Astrocyte of the cerebellum (primary cell): ENCODE results near the gene NCSTN.
A peak's percentile ranks its signal among the peaks of the same experiment; 100 is the strongest.

Source experiments
- DNase-seq: peaks from one replicate; pipeline ENCODE4 v3.0.0-alpha.2; 2011; ENCODE audit warnings: low read depth
- H3K4me3 ChIP-seq: 2 replicates; pipeline ENCODE4 v1.5.1; 2011; ENCODE audit warnings: mild to moderate bottlenecking, low read depth, low read length, moderate library complexity
- CTCF ChIP-seq: IDR thresholded peaks from 2 replicates; pipeline ENCODE4 v1.5.1; 2012; ENCODE audit warnings: low read length, low read depth, moderate library complexity, mild to moderate bottlenecking; ENCODE audit errors: missing control alignments
- in situ Hi-C: cut with HindIII; loops from 2 replicates; pipeline ENCODE4 v1.10.0; 2017; ENCODE audit warnings: low sequenced_read_pairs

NCSTN gene

DNA sequence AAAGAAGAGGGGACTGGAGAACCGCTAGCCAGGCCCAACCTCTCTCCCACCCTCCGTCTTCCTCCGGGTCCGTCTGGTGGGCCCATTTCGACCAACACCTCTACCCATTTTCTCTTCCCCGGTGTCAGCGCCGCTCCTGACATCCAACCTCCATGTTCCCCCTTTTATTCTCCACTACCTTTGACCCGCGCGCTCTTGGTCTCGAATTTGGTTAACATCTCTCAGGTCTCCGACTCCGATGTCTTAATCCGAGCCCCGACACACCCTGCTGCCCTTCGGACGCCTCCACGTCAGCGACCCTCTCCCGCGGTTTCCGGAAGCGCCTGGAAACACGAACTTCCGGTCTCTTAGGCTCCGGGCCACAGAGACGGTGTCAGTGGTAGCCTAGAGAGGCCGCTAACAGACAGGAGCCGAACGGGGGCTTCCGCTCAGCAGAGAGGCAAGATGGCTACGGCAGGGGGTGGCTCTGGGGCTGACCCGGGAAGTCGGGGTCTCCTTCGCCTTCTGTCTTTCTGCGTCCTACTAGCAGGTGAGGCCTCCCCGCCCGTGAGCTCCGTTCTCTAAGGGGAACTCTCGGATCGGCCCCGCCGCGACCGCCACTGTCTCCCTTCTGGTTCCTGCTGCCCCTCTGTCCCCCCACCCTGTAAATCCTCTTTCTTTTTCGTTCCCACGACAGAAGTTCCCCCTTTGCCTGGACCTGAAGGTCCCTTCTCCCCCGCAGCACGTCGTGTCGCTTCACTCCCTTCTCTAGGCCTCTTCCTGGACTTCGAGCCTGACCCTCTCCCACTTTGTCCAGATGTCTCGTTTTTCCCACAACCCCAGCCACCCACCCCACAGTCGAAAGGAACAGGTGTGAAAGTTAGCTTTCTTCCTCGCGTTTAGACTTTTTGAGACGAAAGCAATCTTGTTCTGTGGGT is at the start of gene NCSTN, which contains the start of gene COPA:
TSS of gene NCSTN (plus strand) at position 431 of the 917 bp plus-strand sequence. CDS start at position 445, 14 bp downstream.
TSS of gene COPA (minus strand) at position 298 of the 917 bp plus-strand sequence. CDS start at position 218, 80 bp downstream.
- TF ChIP-seq CTCF: no peak
- DNase-seq: peak; percentile 94
- peak within 1 kb of the TSS; percentile 74 for H3K4me3 ChIP-seq
- in situ Hi-C loops: no loop called here

- TF ChIP-seq CTCF: no peak
- no peak for DNase-seq
- H3K4me3 ChIP-seq: no peak overlapping the region
- in situ Hi-C loops: loop anchor here (10.0 kb wide), 1 partner anchor 191 kb away; no protein-coding TSS in a partner anchor
Measured at GRCh38 chr1:160296036-160296435, 47.1 kb upstream of the NCSTN start.

DNA sequence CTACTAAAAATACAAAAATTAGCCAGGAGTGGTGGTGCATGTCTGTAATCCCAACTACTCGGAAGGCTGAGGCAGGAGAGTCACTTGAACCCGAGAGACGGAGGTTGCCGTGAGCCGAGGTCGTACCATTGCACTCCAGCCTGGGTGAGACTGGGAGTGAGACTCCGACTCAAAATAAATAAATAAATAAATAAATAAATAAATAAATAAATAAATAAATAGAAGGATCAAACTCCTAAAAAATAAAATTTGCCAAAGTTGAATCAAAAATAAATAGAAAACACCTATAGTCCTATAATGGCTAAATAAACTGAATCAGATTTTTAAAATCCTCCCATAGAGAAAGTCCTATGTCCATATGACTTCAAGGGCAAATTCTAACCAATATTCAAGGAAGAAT is 43.0 kb upstream of the NCSTN start:
- H3K4me3 ChIP-seq: no peak overlapping the region
- no peak for TF ChIP-seq CTCF
- DNase-seq: no peak
- in situ Hi-C loops: no loop called here

DNA sequence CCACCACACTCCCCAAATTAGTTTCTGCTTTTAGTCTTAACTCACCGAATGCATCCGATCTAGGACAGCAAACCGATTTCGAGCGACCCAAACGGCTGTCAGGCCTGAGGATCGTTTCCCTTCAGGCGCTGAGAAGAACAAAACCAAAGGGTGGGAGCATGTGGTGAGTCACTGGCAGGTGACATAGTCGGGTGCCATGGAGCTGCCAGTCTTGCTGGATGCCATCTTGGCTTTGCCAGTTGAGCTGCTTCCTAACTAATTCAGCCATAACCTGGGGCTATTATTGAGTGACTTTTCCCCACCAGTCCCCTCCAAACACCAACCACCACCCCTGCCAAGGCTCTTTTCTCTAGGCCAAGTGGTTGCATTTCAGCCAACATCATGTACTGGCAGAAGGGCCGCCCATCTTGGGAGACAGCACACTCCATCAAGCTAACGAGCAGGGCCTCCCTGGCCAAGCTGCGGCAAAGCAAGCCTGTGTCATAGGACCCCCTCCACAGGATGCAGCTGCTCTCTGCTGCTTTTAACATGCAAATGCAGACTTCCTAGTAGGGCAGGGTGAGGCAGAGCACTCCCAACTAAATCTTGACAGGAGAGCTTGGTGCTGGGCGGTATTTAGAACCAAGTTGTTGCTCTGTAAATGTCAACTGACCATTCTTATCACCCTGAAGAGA is 35.9 kb upstream of the NCSTN start:
- in situ Hi-C loops: no loop called here
- DNase-seq: no peak
- TF ChIP-seq CTCF: no peak
- no peak overlapping the region for H3K4me3 ChIP-seq

DNA sequence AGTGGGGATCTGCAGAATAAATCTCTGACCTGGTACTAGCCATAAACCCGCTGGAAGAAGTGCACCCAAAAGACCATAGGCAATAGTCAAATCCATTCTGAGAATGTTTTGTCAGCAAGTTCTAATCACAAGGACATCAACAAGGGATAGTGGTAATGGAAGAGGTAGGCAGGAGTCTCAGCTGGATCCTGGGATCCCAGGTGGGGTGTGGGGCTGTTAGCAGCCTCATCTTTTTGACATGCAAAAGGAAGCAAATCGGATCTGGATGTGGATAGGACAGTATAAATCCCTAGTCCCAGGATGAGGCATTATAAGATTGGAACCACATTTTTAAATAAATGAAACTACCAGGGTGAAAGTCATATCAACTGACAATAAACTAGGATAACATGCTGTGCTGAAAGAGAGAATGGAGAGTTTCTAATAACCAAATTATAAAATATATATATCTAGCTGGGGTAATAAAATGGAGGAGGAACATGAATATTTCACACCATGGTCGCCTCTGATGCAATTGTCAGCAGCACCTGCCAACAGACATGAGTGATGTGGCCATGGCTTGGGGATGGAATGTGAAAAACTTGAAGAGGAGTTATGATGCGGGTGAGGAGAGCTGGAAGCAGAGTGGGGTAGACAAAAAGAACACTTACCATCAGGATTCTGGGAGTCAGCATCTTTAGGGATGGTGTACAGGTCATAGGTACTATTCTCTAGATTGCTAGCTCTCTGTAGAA is 34.6 kb upstream of the NCSTN start:
- TF ChIP-seq CTCF: no peak
- DNase-seq: no peak
- H3K4me3 ChIP-seq: no peak overlapping the region
- in situ Hi-C loops: no loop called here

DNA sequence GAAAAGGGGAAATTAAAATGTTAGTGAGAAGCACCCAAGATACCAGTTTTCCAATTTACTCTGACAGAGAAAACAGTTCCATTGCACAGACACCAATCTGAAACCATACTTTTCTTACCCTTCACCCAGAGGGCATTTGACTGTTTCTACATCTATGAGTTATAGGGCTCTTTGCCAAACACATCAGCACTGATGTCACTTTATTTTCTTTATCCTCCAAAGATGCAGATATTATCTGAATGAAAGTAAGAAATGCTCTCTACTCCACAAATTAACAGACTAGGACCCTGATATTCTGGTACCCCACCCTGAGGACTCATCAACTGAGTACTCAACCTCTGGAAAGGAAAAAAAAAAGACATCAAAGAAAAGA is 34.0 kb upstream of the NCSTN start:
- in situ Hi-C loops: no loop called here
- H3K4me3 ChIP-seq: no peak overlapping the region
- TF ChIP-seq CTCF: no peak
- DNase-seq: no peak
